Measurements from ENCODE around the gene BEX5.
"Not testable (repeated sequence)": the region's sequence is repeated elsewhere in the genome, so short reads cannot be mapped to it uniquely, and the experiment has no call there.

Gene BEX5
- total RNA-seq, result 8.3 to 13.2 (median 9.2) reads per million in 4 donors

GRCh38 chrX:102155806-102156179 lies at the start of gene BEX5:
Gene BEX5, minus strand, starts transcription at chrX:102155977. Its CDS starts 1,712 bp downstream, at chrX:102154265.
- DNase-seq, result peak; percentile 19 to 73 (median 54)

GRCh38 chrX:102185967-102186720 lies 30.4 kb upstream of the BEX5 start:
- no peak for DNase-seq

- peak in 4 of 5 donors; percentile 2 to 20 (median 12) for DNase-seq
Observed at GRCh38 chrX:102154900-102155805, 624 bp downstream of the BEX5 start.

GRCh38 chrX:102154218-102154860 lies 1.4 kb downstream of the BEX5 start:
- DNase-seq, result peak in 3 of 5 donors; percentile 1 to 2 (median 1)

- DNase-seq, result not testable (repeated sequence)
Observed at GRCh38 chrX:102142274-102142673, 13.5 kb downstream of the BEX5 start, which contains the start of gene TCEAL6. Gene TCEAL6, minus strand, starts transcription at chrX:102142481.

GRCh38 chrX:102141631-102142030 lies 14.1 kb downstream of the BEX5 start:
- DNase-seq, result not testable (repeated sequence)

GRCh38 chrX:102140876-102141275 lies 14.9 kb downstream of the BEX5 start:
- DNase-seq, result not testable (repeated sequence)

GRCh38 chrX:102138064-102138463 lies 17.7 kb downstream of the BEX5 start:
- DNase-seq, result no peak

- DNase-seq, result no peak
Observed at GRCh38 chrX:102129473-102129872, 26.3 kb downstream of the BEX5 start.

GRCh38 chrX:102126863-102127262 lies 28.9 kb downstream of the BEX5 start:
- DNase-seq, result no peak

- not testable (repeated sequence) for DNase-seq
Observed at GRCh38 chrX:102126080-102126818, 29.5 kb downstream of the BEX5 start.

- peak in 2 of 5 donors; percentile 0 to 3 for DNase-seq
Observed at GRCh38 chrX:102125436-102125835, 30.3 kb downstream of the BEX5 start, which contains the start of gene TCEAL2. Gene TCEAL2, plus strand, starts transcription at chrX:102125679. Its CDS starts 1,152 bp downstream, at chrX:102126831.

- not testable (repeated sequence) for DNase-seq
Observed at GRCh38 chrX:102125014-102125413, 30.8 kb downstream of the BEX5 start.

- no peak for DNase-seq
Observed at GRCh38 chrX:102115748-102116147, 40.0 kb downstream of the BEX5 start.

- DNase-seq, result no peak
Observed at GRCh38 chrX:102113367-102113766, 42.4 kb downstream of the BEX5 start.
